Measurements from ENCODE around the gene CSPG4.

- no peak for TF ChIP-seq CTCF (IDR thresholded peaks at IDR 0.05; ENCODE audit: low read length)
- no peak for TF ChIP-seq EZH2 (IDR thresholded peaks at IDR 0.05; ENCODE audit: borderline replicate concordance, low read length)
Observed at GRCh38 chr15:75751891-75752290, 39.2 kb upstream of the CSPG4 start.

Data from OCI-LY1 (cell line).